SK-N-SH (cell line): ENCODE data around the gene GJB2. TPM values are rescaled to one million over a fixed set of nuclear protein-coding genes. Genes with fewer than 3 reads are reported as not detected.

Experiments used
- CTCF ChIA-PET: fragments of 300-600, 350-600 bp; formaldehyde crosslinking; extraction: SDS; loops from one replicate; lab custom pipeline; 2021; lab: Yijun Ruan, JAX
- POLR2A ChIA-PET: fragments of 350-600 bp; sonication (Branson Sonifier 250); formaldehyde crosslinking; extraction: SDS; loops from one replicate; lab custom pipeline; 2020; ENCODE audit warnings: antibody characterized with exemption, inconsistent platforms; lab: Yijun Ruan, JAX
- DNase-seq: peaks from one replicate; pipeline ENCODE4 v3.0.0; 2012
- H2AFZ ChIP-seq: fragments of 200-600 bp; sonication (generic); 2 replicates; pipeline ENCODE4 v1.8.1; 2016; ENCODE audit warnings: antibody characterized with exemption, mild to moderate bottlenecking, low read depth
- H3F3A ChIP-seq: fragments of 200-600 bp; sonication (generic); replicated peaks from 2 replicates; pipeline ENCODE3; 2016; ENCODE audit warnings: antibody characterized with exemption, mild to moderate bottlenecking; ENCODE audit not compliant: insufficient read depth
- H3K27ac ChIP-seq, 2 experiments: fragments of 200-500 bp in 1 of 2; fragments of 200-600 bp in 1 of 2; sonication (Bioruptor generic) in 1 of 2; sonication (generic), shearing (Covaris generic) in 1 of 2; 2 replicates each; pipeline versions ENCODE4 v1.5.1 to v1.6.1; 2014 to 2016; ENCODE audit warnings: low read depth in 2 of 2, inconsistent platforms in 1 of 2, low read length in 1 of 2, mild to moderate bottlenecking in 1 of 2, mixed read lengths in 1 of 2
- H3K27me3 ChIP-seq: fragments of 200-600 bp; sonication (generic), shearing (Covaris generic); 2 replicates; pipeline ENCODE4 v1.6.1; 2016; ENCODE audit warnings: mixed run types; ENCODE audit not compliant: insufficient read depth
- H3K36me3 ChIP-seq, 2 experiments: fragments of 200-500 bp in 1 of 2; fragments of 200-600 bp in 1 of 2; sonication (Bioruptor generic) in 1 of 2; sonication (generic) in 1 of 2; replicated peaks in 1 of 2; 2 replicates each; pipeline versions ENCODE3 to v1.5.1; 2014 to 2016; ENCODE audit warnings: low read length in 1 of 2, mild to moderate bottlenecking in 1 of 2; ENCODE audit not compliant: insufficient read depth in 2 of 2, control insufficient read depth in 1 of 2
- H3K4me1 ChIP-seq, 2 experiments: fragments of 200-500 bp in 1 of 2; fragments of 200-600 bp in 1 of 2; sonication (Bioruptor generic) in 1 of 2; sonication (generic), shearing (Covaris generic) in 1 of 2; 2 replicates each; pipeline versions ENCODE4 v1.5.1 to v1.6.1; 2014 to 2016; ENCODE audit warnings: low read depth in 1 of 2, low read length in 1 of 2, mixed run types in 1 of 2; ENCODE audit not compliant: insufficient read depth in 2 of 2, control insufficient read depth in 1 of 2
- H3K4me2 ChIP-seq: fragments of 200-600 bp; sonication (generic), shearing (Covaris generic); 2 replicates; pipeline ENCODE4 v1.6.1; 2017; ENCODE audit warnings: mixed run types
- H3K4me3 ChIP-seq, 2 experiments: fragments of 200-500 bp in 1 of 2; fragments of 200-600 bp in 1 of 2; sonication (Bioruptor generic) in 1 of 2; sonication (generic), shearing (Covaris generic) in 1 of 2; 2 replicates each; pipeline versions ENCODE4 v1.5.1 to v1.8.1; 2014 to 2016; ENCODE audit warnings: low read depth in 2 of 2, inconsistent platforms in 1 of 2, low read length in 1 of 2, mild to moderate bottlenecking in 1 of 2, mixed read lengths in 1 of 2, moderate library complexity in 1 of 2
- H3K79me2 ChIP-seq: fragments of 200-600 bp; sonication (generic); 2 replicates; pipeline ENCODE4 v1.8.1; 2017; ENCODE audit warnings: mild to moderate bottlenecking; ENCODE audit not compliant: insufficient read depth
- H3K9ac ChIP-seq: fragments of 200-600 bp; sonication (generic); 2 replicates; pipeline ENCODE4 v1.6.1; 2017; ENCODE audit warnings: mixed run types
- H3K9me2 ChIP-seq: fragments of 200-600 bp; sonication (generic); 2 replicates; pipeline ENCODE4 v1.6.1; 2017; ENCODE audit warnings: mixed run types
- H3K9me3 ChIP-seq: fragments of 200-600 bp; sonication (generic); 2 replicates; pipeline ENCODE4 v1.6.1; 2017; ENCODE audit warnings: mixed run types, mild to moderate bottlenecking, moderate library complexity
- H4K20me1 ChIP-seq: fragments of 200-600 bp; sonication (generic); 2 replicates; pipeline ENCODE4 v1.6.1; 2017; ENCODE audit warnings: mild to moderate bottlenecking, mixed run types; ENCODE audit not compliant: insufficient read depth
- CTCF ChIP-seq: fragments of 200-600 bp; sonication (generic); IDR thresholded peaks from 2 replicates; pipeline ENCODE4 v1.6.1; 2017; ENCODE audit warnings: antibody characterized with exemption, mild to moderate bottlenecking, moderate library complexity
- ELF1 ChIP-seq: IDR thresholded peaks from 2 replicates; pipeline ENCODE4 v1.4.0; 2012
- EP300 ChIP-seq, 2 experiments: IDR thresholded peaks; 2 replicates each; pipeline versions ENCODE4 v1.4.0 to v1.6.1; 2012; ENCODE audit warnings: borderline replicate concordance in 1 of 2, low read depth in 1 of 2, low read length in 1 of 2
- EZH2phosphoT487 ChIP-seq: fragments of 200-600 bp; sonication (generic); IDR thresholded peaks from 2 replicates; pipeline ENCODE4 v1.6.1; 2017; ENCODE audit warnings: low read depth, mixed run types, mild to moderate bottlenecking, antibody characterized with exemption, moderate library complexity, borderline replicate concordance
- GATA2 ChIP-seq: sonication (generic); formaldehyde crosslinking; IDR thresholded peaks from 2 replicates; pipeline ENCODE4 v1.5.0; 2020; ENCODE audit warnings: mild to moderate bottlenecking, missing genetic modification reagents
- IRF3 ChIP-seq: fragments of 150-350 bp; IDR thresholded peaks from 2 replicates; pipeline ENCODE4 v1.6.1; 2016; ENCODE audit warnings: mild to moderate bottlenecking, low read depth, low read length
- JUND ChIP-seq: IDR thresholded peaks from 2 replicates; pipeline ENCODE4 v1.4.0; 2012
- MAX ChIP-seq: IDR thresholded peaks from 2 replicates; pipeline ENCODE4 v1.4.0; 2012; ENCODE audit warnings: low read depth
- MEF2A ChIP-seq: IDR thresholded peaks from 2 replicates; pipeline ENCODE4 v1.4.0; 2012; ENCODE audit warnings: low read depth, borderline replicate concordance
- NFIC ChIP-seq: IDR thresholded peaks from 2 replicates; pipeline ENCODE4 v1.4.0; 2012; ENCODE audit warnings: borderline replicate concordance
- NRF1 ChIP-seq: IDR thresholded peaks from 2 replicates; pipeline ENCODE4 v1.6.1; 2012; ENCODE audit warnings: low read depth, mild to moderate bottlenecking, low read length
- POLR2AphosphoS5 ChIP-seq: IDR thresholded peaks from 2 replicates; pipeline ENCODE4 v1.6.1; 2012; ENCODE audit warnings: low read depth, low read length
- REST ChIP-seq: IDR thresholded peaks from 2 replicates; pipeline ENCODE4 v1.6.1; 2012; ENCODE audit warnings: mild to moderate bottlenecking, low read depth, low read length, moderate library complexity
- RFX5 ChIP-seq: IDR thresholded peaks from 2 replicates; pipeline ENCODE4 v1.6.1; 2012; ENCODE audit warnings: mild to moderate bottlenecking, improper control_type of control experiment, low read length
- SMC3 ChIP-seq: IDR thresholded peaks from 2 replicates; pipeline ENCODE4 v1.6.1; 2012; ENCODE audit warnings: low read depth, low read length, improper control_type of control experiment
- TCF12 ChIP-seq: IDR thresholded peaks from 2 replicates; pipeline ENCODE4 v1.4.0; 2012
- TEAD4 ChIP-seq: IDR thresholded peaks from 2 replicates; pipeline ENCODE4 v1.4.0; 2012; ENCODE audit warnings: mild to moderate bottlenecking, borderline replicate concordance; ENCODE audit not compliant: insufficient read depth
- USF2 ChIP-seq: fragments of 150-350 bp; IDR thresholded peaks from 2 replicates; pipeline ENCODE4 v1.6.1; 2017; ENCODE audit warnings: antibody characterized with exemption, low read length, low read depth, borderline replicate concordance
- ZBTB33 ChIP-seq: IDR thresholded peaks from 2 replicates; pipeline ENCODE4 v1.4.0; 2012; ENCODE audit warnings: low read depth, borderline replicate concordance
- WGBS: methylation state at CpG from one replicate; pipeline ENCODE4 v1.1.6; 2017; ENCODE audit warnings: low lambda C conversion rate; 5-methylcytosine and 5-hydroxymethylcytosine counted together
- polyA plus RNA-seq, 3 experiments: library from polyadenylated mRNA; depleted of rRNA; stranded (reverse); fragments of >200 nt; gene quantifications; 2 replicates each; pipeline ENCODE4 v1.2.3, GENCODE V29; 2012

Gene GJB2
- polyA plus RNA-seq, 1 of the 3 experiments (the other 2 are of a cell fraction) = not detected

- Histone ChIP-seq H3F3A (no peaks in the 10 kb centered on the region), H3K36me3 (no peaks in the 10 kb centered on the region), H3K4me2 (no peak overlapping the region), H4K20me1 (no peaks in the 10 kb centered on the region), H3K9me3 (no peaks in the 10 kb centered on the region), H3K9me2 (no peaks in the 10 kb centered on the region), H3K27ac (no peak overlapping the region), H3K9ac (no peak overlapping the region), H3K79me2 (no peaks in the 10 kb centered on the region), H2AFZ (no peak overlapping the region), H3K27me3 (peaks cover 93% of the 10 kb centered on the region), H3K4me3 (no peak overlapping the region), H3K4me1 (no peaks in the 10 kb centered on the region)
- TF ChIP-seq GATA2 (CRISPR knock-in tag) (no peak), USF2 (no peak), TCF12 (no peak), ELF1 (no peak), CTCF (no peak), POLR2AphosphoS5 (no peak), EZH2phosphoT487 (no peak), MEF2A (no peak), IRF3 (no peak), NRF1 (no peak), NFIC (no peak), TEAD4 (no peak), EP300 (IDR thresholded peaks at IDR 0.05; ENCODE audit: borderline replicate concordance in 1 of 2, low read depth in 1 of 2, low read length in 1 of 2) (no peak), RFX5 (no peak), SMC3 (no peak), REST (no peak), JUND (no peak), ZBTB33 (no peak), MAX (no peak)
- no peak for DNase-seq
- ChIA-PET CTCF (interaction anchor here (0.9 to 1.7 kb wide), 4 partner anchors 9 to 73 kb away, joined by 3 to 8 read pairs (median 4); no protein-coding TSS in a partner anchor), POLR2A (no interaction called here)
- 57% methylated on average over 7 of the region's 7 CpGs for WGBS
These were observed 24.3 kb downstream of the GJB2 start for GRCh38 chr13:20168396-20168795.
